GM12878 (cell line): Measurements from ENCODE around the gene VANGL2.

Source experiments
- CEBPB ChIP-seq, 2 experiments: fragments of 150-350 bp in 1 of 2; IDR thresholded peaks; 2 replicates each; pipeline ENCODE4 v1.6.1; 2012 to 2014; ENCODE audit warnings: low read depth in 2 of 2, low read length in 2 of 2, borderline replicate concordance in 1 of 2, inconsistent platforms in 1 of 2
- CTCF ChIP-seq, 3 experiments: IDR thresholded peaks in 2 of 3; conservative IDR thresholded peaks in 1 of 3; 2 replicates each; pipeline ENCODE4 v1.5.1; 2011; ENCODE audit warnings: low read depth in 3 of 3, low read length in 3 of 3, mild to moderate bottlenecking in 3 of 3, control low read depth in 2 of 3, moderate library complexity in 2 of 3, inconsistent platforms in 1 of 3, mixed read lengths in 1 of 3; ENCODE audit not compliant: control insufficient read depth in 2 of 3, insufficient read depth in 1 of 3; ENCODE audit errors: extremely low read depth in 1 of 3

GRCh38 chr1:160404094-160404493, 3.7 kb downstream of the VANGL2 start:
- no peak for TF ChIP-seq CEBPB (IDR thresholded peaks at IDR 0.05; ENCODE audit: borderline replicate concordance in 1 of 2, low read depth in 2 of 2, low read length in 2 of 2)
- TF ChIP-seq CTCF (IDR thresholded peaks at IDR 0.05 in 2 of 3, conservative IDR thresholded peaks at IDR 0.05 in 1 of 3; ENCODE audit: control insufficient read depth in 2 of 3, extremely low read depth in 1 of 3, insufficient read depth in 1 of 3, low read depth in 3 of 3, low read length in 3 of 3), result no peak
